HepG2 (cell line): ENCODE measurements around the gene SLC28A1. TPM values are rescaled to one million over a fixed set of nuclear protein-coding genes. Genes with fewer than 3 reads are reported as not detected.

Experiments used
- ATAD3A ChIP-seq: sonication (generic); formaldehyde crosslinking; IDR thresholded peaks from 2 replicates; pipeline ENCODE4 v1.4.0; 2020; ENCODE audit warnings: missing genetic modification reagents
- BORCS8-MEF2B ChIP-seq: sonication (generic); formaldehyde crosslinking; IDR thresholded peaks from 2 replicates; pipeline ENCODE4 v1.8.0; 2022; ENCODE audit warnings: mild to moderate bottlenecking, missing genetic modification reagents
- CEBPG ChIP-seq: IDR thresholded peaks from 2 replicates; pipeline ENCODE4 v1.6.1; 2016
- EHMT2 ChIP-seq: fragments of 200-600 bp; sonication (generic); IDR thresholded peaks from 2 replicates; pipeline ENCODE4 v1.7.0; 2017; ENCODE audit warnings: antibody characterized with exemption, low read depth, low read length, borderline replicate concordance
- GTF3A ChIP-seq: sonication (generic); formaldehyde crosslinking; conservative IDR thresholded peaks from 2 replicates; pipeline ENCODE4 v1.4.0; 2020; ENCODE audit warnings: mild to moderate bottlenecking, missing genetic modification reagents
- ISL2 ChIP-seq: sonication (generic); formaldehyde crosslinking; IDR thresholded peaks from 2 replicates; pipeline ENCODE4 v1.5.0; 2020; ENCODE audit warnings: missing genetic modification reagents
- KAT8 ChIP-seq: IDR thresholded peaks from 2 replicates; pipeline ENCODE4 v1.6.1; 2016; ENCODE audit warnings: missing genetic modification reagents, missing compliant biosample characterization
- NCOA5 ChIP-seq: sonication (generic); formaldehyde crosslinking; IDR thresholded peaks from 2 replicates; pipeline ENCODE4 v1.4.0; 2020; ENCODE audit warnings: missing genetic modification reagents
- PPARG ChIP-seq: conservative IDR thresholded peaks from 2 replicates; pipeline ENCODE4 v1.6.1; 2016; ENCODE audit warnings: missing biosample characterization, missing genetic modification reagents
- SNAPC2 ChIP-seq: sonication (generic); formaldehyde crosslinking; IDR thresholded peaks from 2 replicates; pipeline ENCODE4 v1.8.1; 2022; ENCODE audit warnings: mild to moderate bottlenecking, missing genetic modification reagents
- ZBTB1 ChIP-seq: sonication (generic); formaldehyde crosslinking; IDR thresholded peaks from 2 replicates; pipeline ENCODE4 v1.4.0; 2020; ENCODE audit warnings: missing genetic modification reagents, borderline replicate concordance
- ZMYM4 ChIP-seq: sonication (generic); formaldehyde crosslinking; IDR thresholded peaks from 2 replicates; pipeline ENCODE4 v1.8.1; 2023; ENCODE audit warnings: mild to moderate bottlenecking, missing genetic modification reagents
- ZNF546 ChIP-seq: sonication (generic); formaldehyde crosslinking; conservative IDR thresholded peaks from 2 replicates; pipeline ENCODE4 v1.8.1; 2023; ENCODE audit warnings: mild to moderate bottlenecking, missing genetic modification reagents
- ZNF720 ChIP-seq: sonication (generic); formaldehyde crosslinking; IDR thresholded peaks from 2 replicates; pipeline ENCODE4 v1.4.0; 2020; ENCODE audit warnings: missing genetic modification reagents
- polyA plus RNA-seq, 8 experiments: library from polyadenylated mRNA; depleted of rRNA in 3 of 8; stranded (reverse) in 7 of 8; unstranded in 1 of 8; fragments of >200 nt; fragmentation: Illumina TruSeq in 4 of 8; extraction: Trizol in 4 of 8; gene quantifications; 2 replicates each; pipeline versions ENCODE4 v1.2.1 to v1.2.3, GENCODE V29; 2011 to 2016; ENCODE audit warnings: low read depth in 4 of 8, missing spikeins in 1 of 8, mixed read lengths in 1 of 8; ENCODE audit not compliant: insufficient read depth in 1 of 8
- total RNA-seq, 5 experiments: library from RNA; depleted of rRNA; stranded (reverse); fragments of >200 nt; fragmentation: Illumina TruSeq; extraction: Trizol; gene quantifications; 2 replicates each; pipeline ENCODE4 v1.2.3, GENCODE V29; 2016; ENCODE audit warnings: low read depth in 1 of 5
- TF ChIP-seq, protein P1 (sequence below): sonication (generic); formaldehyde crosslinking; IDR thresholded peaks from 2 replicates; pipeline ENCODE4 v1.4.0; 2020; ENCODE audit warnings: missing genetic modification reagents
- TF ChIP-seq, protein P2 (sequence below): sonication (generic); formaldehyde crosslinking; conservative IDR thresholded peaks from 2 replicates; pipeline ENCODE4 v1.8.0; 2022; ENCODE audit warnings: missing genetic modification reagents
- TF ChIP-seq, protein P3 (sequence below): sonication (generic); formaldehyde crosslinking; IDR thresholded peaks from 2 replicates; pipeline ENCODE4 v1.4.0; 2020; ENCODE audit warnings: missing genetic modification reagents
- TF ChIP-seq, protein P4 (sequence below): sonication (generic); formaldehyde crosslinking; IDR thresholded peaks from 2 replicates; pipeline ENCODE4 v1.5.0; 2020; ENCODE audit warnings: missing genetic modification reagents

SLC28A1 gene
- total and polyA plus RNA-seq, 2 of the 13 experiments (the other 11 are each of a cell fraction or from before 2014, with no cell fraction given) = 0.31 to 5.8 TPM

DNA sequence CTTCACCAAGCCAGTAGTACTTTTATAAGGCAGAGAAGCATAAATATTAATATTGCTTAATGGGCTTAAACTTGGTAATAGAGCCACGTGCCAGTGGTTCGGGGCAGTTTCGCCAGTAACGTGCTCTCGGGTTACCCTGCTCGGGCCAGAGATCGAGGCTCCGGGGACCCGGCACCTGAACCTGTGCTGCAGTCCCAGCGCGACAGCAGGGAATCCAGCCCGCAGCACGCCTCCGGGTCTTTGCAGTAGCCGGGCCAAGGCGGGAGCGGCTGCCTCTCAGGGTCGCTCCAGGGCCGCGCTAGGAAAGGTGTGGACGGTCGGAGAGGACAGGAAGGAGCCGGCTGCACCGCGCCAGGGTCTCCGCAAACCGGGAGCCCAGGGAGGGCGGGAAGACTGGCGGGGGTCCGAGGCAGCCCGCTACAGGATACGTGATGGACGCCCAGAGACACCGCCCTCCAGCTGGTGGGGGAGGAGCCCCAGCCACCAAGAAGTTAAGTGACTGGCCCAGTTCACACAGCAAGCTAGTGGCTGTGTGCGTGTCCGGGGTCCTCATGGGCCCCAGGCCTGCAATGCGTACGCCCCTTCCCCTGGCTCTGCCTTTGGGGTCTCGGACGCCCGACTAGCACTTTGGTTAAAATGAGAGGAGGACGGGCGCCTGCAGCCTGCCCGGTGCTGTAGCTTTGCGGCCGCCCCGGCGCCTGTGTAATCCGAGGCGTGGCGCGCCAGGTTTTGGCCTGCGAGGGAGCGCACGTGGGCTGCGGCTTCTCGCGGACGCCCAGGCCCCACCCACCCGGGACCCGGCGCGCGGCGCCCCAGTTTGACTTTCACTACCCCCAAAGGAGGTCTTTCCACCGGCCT is 96.0 kb downstream of the SLC28A1 start (continued):
- TF ChIP-seq, protein P1, sequence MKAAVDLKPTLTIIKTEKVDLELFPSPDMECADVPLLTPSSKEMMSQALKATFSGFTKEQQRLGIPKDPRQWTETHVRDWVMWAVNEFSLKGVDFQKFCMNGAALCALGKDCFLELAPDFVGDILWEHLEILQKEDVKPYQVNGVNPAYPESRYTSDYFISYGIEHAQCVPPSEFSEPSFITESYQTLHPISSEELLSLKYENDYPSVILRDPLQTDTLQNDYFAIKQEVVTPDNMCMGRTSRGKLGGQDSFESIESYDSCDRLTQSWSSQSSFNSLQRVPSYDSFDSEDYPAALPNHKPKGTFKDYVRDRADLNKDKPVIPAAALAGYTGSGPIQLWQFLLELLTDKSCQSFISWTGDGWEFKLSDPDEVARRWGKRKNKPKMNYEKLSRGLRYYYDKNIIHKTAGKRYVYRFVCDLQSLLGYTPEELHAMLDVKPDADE (CRISPR knock-in tag) = no peak
- TF ChIP-seq ISL2 (CRISPR knock-in tag) (no peak; the same call in 1 of the 2 replicates), ZBTB1 (no peak), BORCS8-MEF2B (CRISPR knock-in tag) (peak; percentile 58; the same call in 1 of the 2 replicates), KAT8 (CRISPR knock-in tag) (peak; percentile 75), ATAD3A (CRISPR knock-in tag) (no peak), EHMT2 (no peak), SNAPC2 (CRISPR knock-in tag) (0 out of 2 replicates have a peak, but pooled peaks have one; percentile 24), ZNF546 (CRISPR knock-in tag) (no peak), GTF3A (CRISPR knock-in tag) (no peak), ZMYM4 (CRISPR knock-in tag) (peak; percentile 83), PPARG (CRISPR knock-in tag) (no peak), NCOA5 (CRISPR knock-in tag) (no peak), CEBPG (CRISPR knock-in tag) (0 out of 2 replicates have a peak, but pooled peaks have one; percentile 13), ZNF720 (no peak)
- TF ChIP-seq, protein P2, sequence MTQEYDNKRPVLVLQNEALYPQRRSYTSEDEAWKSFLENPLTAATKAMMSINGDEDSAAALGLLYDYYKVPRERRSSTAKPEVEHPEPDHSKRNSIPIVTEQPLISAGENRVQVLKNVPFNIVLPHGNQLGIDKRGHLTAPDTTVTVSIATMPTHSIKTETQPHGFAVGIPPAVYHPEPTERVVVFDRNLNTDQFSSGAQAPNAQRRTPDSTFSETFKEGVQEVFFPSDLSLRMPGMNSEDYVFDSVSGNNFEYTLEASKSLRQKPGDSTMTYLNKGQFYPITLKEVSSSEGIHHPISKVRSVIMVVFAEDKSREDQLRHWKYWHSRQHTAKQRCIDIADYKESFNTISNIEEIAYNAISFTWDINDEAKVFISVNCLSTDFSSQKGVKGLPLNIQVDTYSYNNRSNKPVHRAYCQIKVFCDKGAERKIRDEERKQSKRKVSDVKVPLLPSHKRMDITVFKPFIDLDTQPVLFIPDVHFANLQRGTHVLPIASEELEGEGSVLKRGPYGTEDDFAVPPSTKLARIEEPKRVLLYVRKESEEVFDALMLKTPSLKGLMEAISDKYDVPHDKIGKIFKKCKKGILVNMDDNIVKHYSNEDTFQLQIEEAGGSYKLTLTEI (CRISPR knock-in tag) = no peak
- TF ChIP-seq, protein P3, sequence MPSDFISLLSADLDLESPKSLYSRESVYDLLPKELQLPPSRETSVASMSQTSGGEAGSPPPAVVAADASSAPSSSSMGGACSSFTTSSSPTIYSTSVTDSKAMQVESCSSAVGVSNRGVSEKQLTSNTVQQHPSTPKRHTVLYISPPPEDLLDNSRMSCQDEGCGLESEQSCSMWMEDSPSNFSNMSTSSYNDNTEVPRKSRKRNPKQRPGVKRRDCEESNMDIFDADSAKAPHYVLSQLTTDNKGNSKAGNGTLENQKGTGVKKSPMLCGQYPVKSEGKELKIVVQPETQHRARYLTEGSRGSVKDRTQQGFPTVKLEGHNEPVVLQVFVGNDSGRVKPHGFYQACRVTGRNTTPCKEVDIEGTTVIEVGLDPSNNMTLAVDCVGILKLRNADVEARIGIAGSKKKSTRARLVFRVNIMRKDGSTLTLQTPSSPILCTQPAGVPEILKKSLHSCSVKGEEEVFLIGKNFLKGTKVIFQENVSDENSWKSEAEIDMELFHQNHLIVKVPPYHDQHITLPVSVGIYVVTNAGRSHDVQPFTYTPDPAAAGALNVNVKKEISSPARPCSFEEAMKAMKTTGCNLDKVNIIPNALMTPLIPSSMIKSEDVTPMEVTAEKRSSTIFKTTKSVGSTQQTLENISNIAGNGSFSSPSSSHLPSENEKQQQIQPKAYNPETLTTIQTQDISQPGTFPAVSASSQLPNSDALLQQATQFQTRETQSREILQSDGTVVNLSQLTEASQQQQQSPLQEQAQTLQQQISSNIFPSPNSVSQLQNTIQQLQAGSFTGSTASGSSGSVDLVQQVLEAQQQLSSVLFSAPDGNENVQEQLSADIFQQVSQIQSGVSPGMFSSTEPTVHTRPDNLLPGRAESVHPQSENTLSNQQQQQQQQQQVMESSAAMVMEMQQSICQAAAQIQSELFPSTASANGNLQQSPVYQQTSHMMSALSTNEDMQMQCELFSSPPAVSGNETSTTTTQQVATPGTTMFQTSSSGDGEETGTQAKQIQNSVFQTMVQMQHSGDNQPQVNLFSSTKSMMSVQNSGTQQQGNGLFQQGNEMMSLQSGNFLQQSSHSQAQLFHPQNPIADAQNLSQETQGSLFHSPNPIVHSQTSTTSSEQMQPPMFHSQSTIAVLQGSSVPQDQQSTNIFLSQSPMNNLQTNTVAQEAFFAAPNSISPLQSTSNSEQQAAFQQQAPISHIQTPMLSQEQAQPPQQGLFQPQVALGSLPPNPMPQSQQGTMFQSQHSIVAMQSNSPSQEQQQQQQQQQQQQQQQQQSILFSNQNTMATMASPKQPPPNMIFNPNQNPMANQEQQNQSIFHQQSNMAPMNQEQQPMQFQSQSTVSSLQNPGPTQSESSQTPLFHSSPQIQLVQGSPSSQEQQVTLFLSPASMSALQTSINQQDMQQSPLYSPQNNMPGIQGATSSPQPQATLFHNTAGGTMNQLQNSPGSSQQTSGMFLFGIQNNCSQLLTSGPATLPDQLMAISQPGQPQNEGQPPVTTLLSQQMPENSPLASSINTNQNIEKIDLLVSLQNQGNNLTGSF (CRISPR knock-in tag) = no peak; the same call in 1 of the 2 replicates
- TF ChIP-seq, protein P4, sequence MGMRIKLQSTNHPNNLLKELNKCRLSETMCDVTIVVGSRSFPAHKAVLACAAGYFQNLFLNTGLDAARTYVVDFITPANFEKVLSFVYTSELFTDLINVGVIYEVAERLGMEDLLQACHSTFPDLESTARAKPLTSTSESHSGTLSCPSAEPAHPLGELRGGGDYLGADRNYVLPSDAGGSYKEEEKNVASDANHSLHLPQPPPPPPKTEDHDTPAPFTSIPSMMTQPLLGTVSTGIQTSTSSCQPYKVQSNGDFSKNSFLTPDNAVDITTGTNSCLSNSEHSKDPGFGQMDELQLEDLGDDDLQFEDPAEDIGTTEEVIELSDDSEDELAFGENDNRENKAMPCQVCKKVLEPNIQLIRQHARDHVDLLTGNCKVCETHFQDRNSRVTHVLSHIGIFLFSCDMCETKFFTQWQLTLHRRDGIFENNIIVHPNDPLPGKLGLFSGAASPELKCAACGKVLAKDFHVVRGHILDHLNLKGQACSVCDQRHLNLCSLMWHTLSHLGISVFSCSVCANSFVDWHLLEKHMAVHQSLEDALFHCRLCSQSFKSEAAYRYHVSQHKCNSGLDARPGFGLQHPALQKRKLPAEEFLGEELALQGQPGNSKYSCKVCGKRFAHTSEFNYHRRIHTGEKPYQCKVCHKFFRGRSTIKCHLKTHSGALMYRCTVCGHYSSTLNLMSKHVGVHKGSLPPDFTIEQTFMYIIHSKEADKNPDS (CRISPR knock-in tag) = 0 out of 2 replicates have a peak, but pooled peaks have one; percentile 12
